Esophagus squamous epithelium (tissue), 4 donors: ENCODE measurements around the gene IFITM2.

Source experiments
- POLR2A ChIP-seq, 4 donors: fragments of 450-650 bp; IDR thresholded peaks; one replicate each; pipeline ENCODE4 v1.6.1; 2017; ENCODE audit warnings: antibody characterized with exemption in 4 of 4, mild to moderate bottlenecking in 4 of 4, moderate library complexity in 3 of 4
- TF ChIP-seq, protein P1 (sequence below), 6 experiments: fragments of 450-650 bp in 4 of 6; fragments of 200-600 bp in 2 of 6; sonication (generic) in 2 of 6; IDR thresholded peaks; one replicate each; pipeline ENCODE4 v1.5.1; 2016 to 2019; ENCODE audit warnings: antibody characterized with exemption in 6 of 6, mild to moderate bottlenecking in 4 of 6, moderate library complexity in 4 of 6

- TF ChIP-seq, protein P1, sequence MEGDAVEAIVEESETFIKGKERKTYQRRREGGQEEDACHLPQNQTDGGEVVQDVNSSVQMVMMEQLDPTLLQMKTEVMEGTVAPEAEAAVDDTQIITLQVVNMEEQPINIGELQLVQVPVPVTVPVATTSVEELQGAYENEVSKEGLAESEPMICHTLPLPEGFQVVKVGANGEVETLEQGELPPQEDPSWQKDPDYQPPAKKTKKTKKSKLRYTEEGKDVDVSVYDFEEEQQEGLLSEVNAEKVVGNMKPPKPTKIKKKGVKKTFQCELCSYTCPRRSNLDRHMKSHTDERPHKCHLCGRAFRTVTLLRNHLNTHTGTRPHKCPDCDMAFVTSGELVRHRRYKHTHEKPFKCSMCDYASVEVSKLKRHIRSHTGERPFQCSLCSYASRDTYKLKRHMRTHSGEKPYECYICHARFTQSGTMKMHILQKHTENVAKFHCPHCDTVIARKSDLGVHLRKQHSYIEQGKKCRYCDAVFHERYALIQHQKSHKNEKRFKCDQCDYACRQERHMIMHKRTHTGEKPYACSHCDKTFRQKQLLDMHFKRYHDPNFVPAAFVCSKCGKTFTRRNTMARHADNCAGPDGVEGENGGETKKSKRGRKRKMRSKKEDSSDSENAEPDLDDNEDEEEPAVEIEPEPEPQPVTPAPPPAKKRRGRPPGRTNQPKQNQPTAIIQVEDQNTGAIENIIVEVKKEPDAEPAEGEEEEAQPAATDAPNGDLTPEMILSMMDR (IDR thresholded peaks at IDR 0.05), result no peak
- TF ChIP-seq POLR2A (IDR thresholded peaks at IDR 0.05), result no peak
These were observed 32.3 kb downstream of the IFITM2 start for GRCh38 chr11:339963-340362.
